PC-3 (cell line): ENCODE results near the gene SYT1. TPM values are rescaled to one million over a fixed set of nuclear protein-coding genes. Genes with fewer than 3 reads are reported as not detected.

Experiments used
- ATAC-seq: fragments of 200-7000 bp; cut with Tn5 transposase; 2 replicates; pipeline ENCODE4 v1.9.1; 2020; ENCODE audit warnings: mild to moderate bottlenecking, moderate library complexity
- BruUV-seq: library from RNA; stranded (reverse); fragments of 400-500 nt; replicated peaks from 2 replicates; lab custom pipeline; 2021; lab: Mats Ljungman, UMichigan
- CTCF ChIA-PET: fragments of 300-600 bp; sonication (Branson Sonifier 250); formaldehyde crosslinking; loops from one replicate; lab custom pipeline; 2022; ENCODE audit warnings: antibody characterized with exemption; lab: Charles Lee
- POLR2A ChIA-PET: fragments of 300-600 bp; sonication (Branson Sonifier 250); formaldehyde crosslinking; loops from one replicate; lab custom pipeline; 2022; ENCODE audit warnings: antibody characterized with exemption; ENCODE audit not compliant: unreplicated experiment; lab: Charles Lee
- DNase-seq: peaks from one replicate; pipeline ENCODE4 v3.0.0-alpha.2; 2015
- H2AFZ ChIP-seq: fragments of 300-600 bp; sonication (generic); 2 replicates; pipeline ENCODE4 v1.6.0; 2016; ENCODE audit warnings: antibody characterized with exemption, low read length
- H3F3A ChIP-seq: fragments of 300-600 bp; sonication (generic); one replicate; pipeline ENCODE4 v1.6.0; 2017; ENCODE audit warnings: antibody characterized with exemption, low read length, control low read depth, mild to moderate bottlenecking; ENCODE audit not compliant: unreplicated experiment
- H3K27ac ChIP-seq: fragments of 300-600 bp; sonication (generic); 2 replicates; pipeline ENCODE4 v1.5.1; 2016; ENCODE audit warnings: mild to moderate bottlenecking, low read length
- H3K27me3 ChIP-seq: fragments of 300-600 bp; sonication (generic); 2 replicates; pipeline ENCODE4 v1.6.1; 2016; ENCODE audit warnings: low read length, mixed read lengths
- H3K36me3 ChIP-seq: fragments of 300-600 bp; sonication (generic); 2 replicates; pipeline ENCODE4 v1.6.1; 2016; ENCODE audit warnings: low read depth, mixed run types, low read length, mixed read lengths
- H3K4me1 ChIP-seq: fragments of 300-600 bp; sonication (generic); 2 replicates; pipeline ENCODE4 v1.5.1; 2016; ENCODE audit warnings: low read length; ENCODE audit not compliant: insufficient read depth
- H3K4me2 ChIP-seq: fragments of 300-600 bp; sonication (generic); 2 replicates; pipeline ENCODE4 v1.6.0; 2016; ENCODE audit warnings: low read length
- H3K4me3 ChIP-seq: fragments of 300-600 bp; sonication (generic); 2 replicates; pipeline ENCODE4 v1.5.1; 2016; ENCODE audit warnings: mild to moderate bottlenecking, low read length, mixed read lengths
- H3K79me2 ChIP-seq: fragments of 300-600 bp; sonication (generic); 2 replicates; pipeline ENCODE4 v1.6.1; 2017; ENCODE audit warnings: low read length, mixed read lengths
- H3K9ac ChIP-seq: fragments of 300-600 bp; sonication (generic); 2 replicates; pipeline ENCODE4 v1.6.0; 2016; ENCODE audit warnings: mild to moderate bottlenecking, low read length
- H3K9me2 ChIP-seq: fragments of 300-600 bp; sonication (generic); replicated peaks from 2 replicates; pipeline ENCODE4 v1.6.1; 2016; ENCODE audit warnings: mixed run types, low read length, mixed read lengths
- H3K9me3 ChIP-seq: fragments of 300-600 bp; sonication (generic); 2 replicates; pipeline ENCODE4 v1.6.1; 2016; ENCODE audit warnings: low read length, mixed read lengths
- H4K20me1 ChIP-seq: fragments of 300-600 bp; sonication (generic); 2 replicates; pipeline ENCODE4 v1.6.1; 2016; ENCODE audit warnings: low read length, mixed read lengths
- EZH2 ChIP-seq: fragments of 300-600 bp; sonication (generic); IDR thresholded peaks from one replicate; pipeline ENCODE4 v1.6.1; 2017; ENCODE audit warnings: antibody characterized with exemption, mild to moderate bottlenecking, low read length; ENCODE audit not compliant: unreplicated experiment
- EZH2phosphoT487 ChIP-seq: fragments of 300-600 bp; sonication (generic); IDR thresholded peaks from 2 replicates; pipeline ENCODE4 v1.6.1; 2018; ENCODE audit warnings: mild to moderate bottlenecking, antibody characterized with exemption, low read length, borderline replicate concordance
- intact Hi-C: fragments of 100-400 bp; cut with micrococcal nuclease; formaldehyde crosslinking; loops from 2 replicates; pipeline ENCODE4 v1.9.0; 2023
- total RNA-seq: library from RNA; depleted of rRNA; stranded (reverse); fragments of >200 nt; gene quantifications from 2 replicates; pipeline ENCODE4 v1.2.3, GENCODE V29; 2014
- TF ChIP-seq, protein P1 (sequence below): fragments of 300-600 bp; sonication (generic); conservative IDR thresholded peaks from 2 replicates; pipeline ENCODE4 v1.5.1; 2017; ENCODE audit warnings: antibody characterized with exemption, low read depth, mild to moderate bottlenecking, low read length

SYT1 gene
- total RNA-seq, 1 experiment from 2014 or later = 0.51 TPM

- DNase-seq (no peak), ATAC-seq (no peak)
- H3K9me2 ChIP-seq = no peaks in the 10 kb centered on the region
- BruUV-seq = no TSS peak
- H4K20me1 ChIP-seq = no peaks in the 10 kb centered on the region
- no peaks in the 10 kb centered on the region for H3K36me3 ChIP-seq
- no peak for TF ChIP-seq EZH2phosphoT487
- no peak for TF ChIP-seq EZH2
- TF ChIP-seq, protein P1, sequence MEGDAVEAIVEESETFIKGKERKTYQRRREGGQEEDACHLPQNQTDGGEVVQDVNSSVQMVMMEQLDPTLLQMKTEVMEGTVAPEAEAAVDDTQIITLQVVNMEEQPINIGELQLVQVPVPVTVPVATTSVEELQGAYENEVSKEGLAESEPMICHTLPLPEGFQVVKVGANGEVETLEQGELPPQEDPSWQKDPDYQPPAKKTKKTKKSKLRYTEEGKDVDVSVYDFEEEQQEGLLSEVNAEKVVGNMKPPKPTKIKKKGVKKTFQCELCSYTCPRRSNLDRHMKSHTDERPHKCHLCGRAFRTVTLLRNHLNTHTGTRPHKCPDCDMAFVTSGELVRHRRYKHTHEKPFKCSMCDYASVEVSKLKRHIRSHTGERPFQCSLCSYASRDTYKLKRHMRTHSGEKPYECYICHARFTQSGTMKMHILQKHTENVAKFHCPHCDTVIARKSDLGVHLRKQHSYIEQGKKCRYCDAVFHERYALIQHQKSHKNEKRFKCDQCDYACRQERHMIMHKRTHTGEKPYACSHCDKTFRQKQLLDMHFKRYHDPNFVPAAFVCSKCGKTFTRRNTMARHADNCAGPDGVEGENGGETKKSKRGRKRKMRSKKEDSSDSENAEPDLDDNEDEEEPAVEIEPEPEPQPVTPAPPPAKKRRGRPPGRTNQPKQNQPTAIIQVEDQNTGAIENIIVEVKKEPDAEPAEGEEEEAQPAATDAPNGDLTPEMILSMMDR = no peak
- no peak overlapping the region for H3K27ac ChIP-seq
- no peaks in the 10 kb centered on the region for H3F3A ChIP-seq
- no peak overlapping the region for H2AFZ ChIP-seq
- peaks cover 10% of the 10 kb centered on the region for H3K4me1 ChIP-seq
- no peaks in the 10 kb centered on the region for H3K9me3 ChIP-seq
- intact Hi-C loops = no loop called here
- H3K27me3 ChIP-seq = no peaks in the 10 kb centered on the region
- no peaks in the 10 kb centered on the region for H3K79me2 ChIP-seq
- ChIA-PET POLR2A (no interaction called here), CTCF (no interaction called here)
- H3K9ac ChIP-seq = no peak overlapping the region
- no peak overlapping the region for H3K4me2 ChIP-seq
- no peak overlapping the region for H3K4me3 ChIP-seq
These were observed 436.6 kb downstream of the SYT1 start for GRCh38 chr12:79301181-79301580.

DNA sequence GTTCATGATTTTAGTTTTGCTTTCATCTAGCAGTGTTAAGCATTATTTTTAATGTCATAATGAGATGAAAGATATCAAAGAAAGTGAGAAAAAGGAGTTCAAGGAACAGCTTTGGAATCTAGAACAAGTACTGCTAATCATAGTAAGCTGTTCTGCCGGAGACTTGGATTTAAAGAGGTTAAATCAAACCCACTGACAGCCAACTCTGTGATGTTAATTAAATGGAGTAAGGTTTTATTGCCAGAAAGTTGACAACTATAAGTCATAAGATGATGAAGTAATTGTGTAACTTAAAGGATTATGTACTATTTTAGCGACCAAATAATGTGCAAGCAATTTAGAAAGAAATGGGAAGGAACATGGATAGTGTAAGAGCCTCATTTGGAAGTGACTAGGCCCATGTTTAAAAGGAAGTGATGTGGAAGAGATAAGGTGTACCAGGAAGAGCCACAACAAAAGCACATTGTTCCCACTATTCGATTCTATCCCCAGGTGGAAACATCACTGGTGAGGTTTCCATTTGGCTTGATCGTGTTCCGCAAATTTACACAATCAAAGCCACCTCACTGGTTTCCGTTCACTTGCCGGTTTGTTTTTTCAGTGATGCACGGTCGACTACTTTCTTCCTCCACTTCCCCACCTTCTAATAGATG, 437.7 kb downstream of the SYT1 start:
- TF ChIP-seq, protein P1 = no peak
- TF ChIP-seq EZH2phosphoT487 = no peak
- no peak for TF ChIP-seq EZH2
- POLR2A ChIA-PET = no interaction called here

GRCh38 chr12:79307340-79307739, 442.8 kb downstream of the SYT1 start:
- Histone ChIP-seq H3K9me2 (no peaks in the 10 kb centered on the region), H3K9ac (no peak overlapping the region), H3K79me2 (no peaks in the 10 kb centered on the region), H3F3A (no peaks in the 10 kb centered on the region), H3K27me3 (no peaks in the 10 kb centered on the region), H3K9me3 (no peaks in the 10 kb centered on the region), H3K4me3 (no peak overlapping the region), H4K20me1 (no peaks in the 10 kb centered on the region), H3K4me2 (no peak overlapping the region), H3K36me3 (no peaks in the 10 kb centered on the region), H3K4me1 (no peaks in the 10 kb centered on the region), H2AFZ (no peak overlapping the region), H3K27ac (no peak overlapping the region)
- ATAC-seq = no peak
- TF ChIP-seq EZH2phosphoT487 = no peak
- no peak for TF ChIP-seq EZH2
- TF ChIP-seq, protein P1 = no peak
- POLR2A ChIA-PET = no interaction called here
- CTCF ChIA-PET = no interaction called here
- BruUV-seq = no TSS peak
- no peak for DNase-seq
- intact Hi-C loops = no loop called here

More for the DNA sequence above, 437.7 kb downstream of the SYT1 start:
- Histone ChIP-seq H3K27ac (no peak overlapping the region), H3K9me2 (no peaks in the 10 kb centered on the region), H3K36me3 (no peaks in the 10 kb centered on the region), H3K27me3 (no peaks in the 10 kb centered on the region), H3F3A (no peaks in the 10 kb centered on the region), H2AFZ (no peak overlapping the region), H3K9ac (no peak overlapping the region), H3K4me3 (no peak overlapping the region), H4K20me1 (no peaks in the 10 kb centered on the region), H3K9me3 (no peaks in the 10 kb centered on the region), H3K4me1 (peaks cover 10% of the 10 kb centered on the region), H3K4me2 (no peak overlapping the region), H3K79me2 (no peaks in the 10 kb centered on the region)
- ATAC-seq (no peak), DNase-seq (no peak)
- CTCF ChIA-PET = no interaction called here
- no TSS peak for BruUV-seq
- intact Hi-C loops = no loop called here
